WTC11 (cell line): ENCODE data around the gene LRTM2. TPM values are rescaled to one million over a fixed set of nuclear protein-coding genes. Genes with fewer than 3 reads are reported as not detected.

Experiments used
- ATAC-seq: fragments of 200-7000 bp; cut with Tn5 transposase; 2 replicates; pipeline ENCODE4 v1.10.0; 2021; ENCODE audit warnings: mild to moderate bottlenecking, moderate library complexity
- CTCF ChIA-PET: fragments of 300-600 bp; sonication (Branson Sonifier 250); formaldehyde crosslinking; loops from one replicate; lab custom pipeline; 2021; ENCODE audit warnings: antibody characterized with exemption; lab: Charles Lee
- POLR2A ChIA-PET: fragments of 350-600 bp; sonication (Branson Sonifier 250); formaldehyde crosslinking; loops from one replicate; lab custom pipeline; 2021; ENCODE audit warnings: antibody characterized with exemption; lab: Charles Lee
- DNase-seq: peaks from one replicate; pipeline ENCODE4 v3.0.0; 2021; ENCODE audit warnings: low spot score
- H3K27ac Mint-ChIP-seq: 2 replicates; pipeline ENCODE4 v1.8.0; 2021; ENCODE audit warnings: mixed read lengths
- H3K27me3 Mint-ChIP-seq: 2 replicates; pipeline ENCODE4 v1.8.0; 2021; ENCODE audit warnings: low read depth, mild to moderate bottlenecking, moderate library complexity, mixed read lengths
- H3K36me3 Mint-ChIP-seq: 2 replicates; pipeline ENCODE4 v1.8.0; 2021; ENCODE audit warnings: mixed read lengths
- H3K4me1 Mint-ChIP-seq: 2 replicates; pipeline ENCODE4 v1.8.0; 2022; ENCODE audit warnings: mixed read lengths
- H3K4me3 Mint-ChIP-seq: 2 replicates; pipeline ENCODE4 v1.8.0; 2021; ENCODE audit warnings: mild to moderate bottlenecking, moderate library complexity, mixed read lengths
- H3K9me3 Mint-ChIP-seq: 2 replicates; pipeline ENCODE4 v1.8.0; 2021; ENCODE audit warnings: mixed read lengths
- ATF6 ChIP-seq: sonication (generic); formaldehyde crosslinking; IDR thresholded peaks from 2 replicates; pipeline ENCODE4 v1.8.1; 2023; ENCODE audit warnings: mild to moderate bottlenecking, missing genetic modification reagents
- CBFB ChIP-seq: sonication (generic); formaldehyde crosslinking; IDR thresholded peaks from 2 replicates; pipeline ENCODE4 v1.8.1; 2022; ENCODE audit warnings: mild to moderate bottlenecking, low read depth, missing genetic modification reagents
- CREB1 ChIP-seq: sonication (generic); formaldehyde crosslinking; IDR thresholded peaks from 2 replicates; pipeline ENCODE4 v1.8.0; 2023; ENCODE audit warnings: mild to moderate bottlenecking, missing genetic modification reagents
- E2F1 ChIP-seq: sonication (generic); formaldehyde crosslinking; IDR thresholded peaks from 2 replicates; pipeline ENCODE4 v1.8.0; 2022; ENCODE audit warnings: mild to moderate bottlenecking, missing genetic modification reagents
- FOXJ3 ChIP-seq: sonication (generic); formaldehyde crosslinking; IDR thresholded peaks from 2 replicates; pipeline ENCODE4 v1.9.0; 2021; ENCODE audit warnings: missing genetic modification reagents, mild to moderate bottlenecking, borderline replicate concordance
- KAT7 ChIP-seq: sonication (generic); formaldehyde crosslinking; IDR thresholded peaks from 2 replicates; pipeline ENCODE4 v1.8.1; 2023; ENCODE audit warnings: missing genetic modification reagents, mild to moderate bottlenecking, borderline replicate concordance
- MXD4 ChIP-seq: fragments of 250-450 bp; sonication (Bioruptor Pico); IDR thresholded peaks from 2 replicates; pipeline ENCODE4 v1.8.0; 2021; ENCODE audit warnings: mild to moderate bottlenecking, moderate library complexity, borderline replicate concordance
- OVOL2 ChIP-seq: fragments of 250-450 bp; sonication (Bioruptor Pico); IDR thresholded peaks from 2 replicates; pipeline ENCODE4 v1.9.0; 2021; ENCODE audit warnings: mild to moderate bottlenecking, borderline replicate concordance
- ZBTB21 ChIP-seq: sonication (generic); formaldehyde crosslinking; IDR thresholded peaks from 2 replicates; pipeline ENCODE4 v1.8.1; 2023; ENCODE audit warnings: mild to moderate bottlenecking, missing genetic modification reagents, borderline replicate concordance
- ZNF232 ChIP-seq: sonication (generic); formaldehyde crosslinking; IDR thresholded peaks from 2 replicates; pipeline ENCODE4 v1.8.0; 2022; ENCODE audit warnings: mild to moderate bottlenecking, missing genetic modification reagents
- ZNF281 ChIP-seq: sonication (generic); formaldehyde crosslinking; IDR thresholded peaks from 2 replicates; pipeline ENCODE4 v1.8.0; 2023; ENCODE audit warnings: mild to moderate bottlenecking, missing genetic modification reagents
- ZNF423 ChIP-seq: fragments of 250-450 bp; sonication (Bioruptor Pico); IDR thresholded peaks from 2 replicates; pipeline ENCODE4 v2.1.2; 2022; ENCODE audit warnings: mild to moderate bottlenecking, moderate library complexity
- ZNF671 ChIP-seq: fragments of 250-450 bp; sonication (Bioruptor Pico); IDR thresholded peaks from 2 replicates; pipeline ENCODE4 v1.8.0; 2021; ENCODE audit warnings: mild to moderate bottlenecking
- total RNA-seq: library from RNA; stranded (reverse); gene quantifications from 3 replicates; pipeline ENCODE4 v1.2.3, GENCODE V29; 2021
- TF ChIP-seq, protein P1 (sequence below): sonication (generic); formaldehyde crosslinking; IDR thresholded peaks from 2 replicates; pipeline ENCODE4 v1.8.1; 2023; ENCODE audit warnings: mild to moderate bottlenecking, missing genetic modification reagents, borderline replicate concordance
- TF ChIP-seq, protein P2 (sequence below): fragments of 250-450 bp; sonication (Bioruptor Pico); conservative IDR thresholded peaks from 2 replicates; pipeline ENCODE4 v1.9.0; 2021; ENCODE audit warnings: mild to moderate bottlenecking
- TF ChIP-seq, protein P3 (sequence below): sonication (generic); formaldehyde crosslinking; IDR thresholded peaks from 2 replicates; pipeline ENCODE4 v1.8.0; 2022; ENCODE audit warnings: mild to moderate bottlenecking, missing genetic modification reagents

LRTM2 gene
- total RNA-seq, 1 experiment from 2014 or later: 0.66 TPM

- TF ChIP-seq E2F1 (CRISPR knock-in tag) (no peak), MXD4 (CRISPR knock-in tag) (no peak), ZNF671 (no peak), ZNF232 (CRISPR knock-in tag) (no peak), ZBTB21 (CRISPR knock-in tag) (no peak), CREB1 (CRISPR knock-in tag) (no peak), ZNF281 (CRISPR knock-in tag) (no peak)
Measured at GRCh38 chr12:1845427-1845826, 25.1 kb downstream of the LRTM2 start (continued).

DNA sequence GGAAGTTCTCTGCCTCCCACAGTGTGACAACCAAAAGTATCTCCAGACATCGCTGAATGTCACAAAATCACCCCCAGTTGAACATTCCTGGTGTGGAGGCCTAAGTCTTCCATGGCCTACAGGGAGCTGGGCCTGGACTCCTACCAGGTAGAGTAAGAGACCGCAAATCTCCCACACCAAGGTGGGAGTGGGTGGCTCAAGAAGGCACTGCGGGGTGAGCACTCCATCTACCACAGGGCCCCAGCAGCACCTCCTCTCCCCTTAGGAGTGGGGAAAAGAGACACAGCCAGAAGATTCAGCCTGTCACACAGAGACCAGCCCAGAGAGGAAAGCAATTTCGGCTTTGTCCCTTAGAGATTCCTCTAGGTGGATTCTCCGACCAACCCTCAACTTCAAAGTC, 25.5 kb downstream of the LRTM2 start:
- ChIA-PET POLR2A (no interaction called here), CTCF (interaction anchor here (1.8 kb wide), 1 partner anchor 15 kb away, joined by 5 read pairs; no protein-coding TSS in a partner anchor)
- Mint-ChIP-seq H3K4me1 (peaks cover 33% of the 10 kb centered on the region), H3K36me3 (no peaks in the 10 kb centered on the region), H3K27ac (no peak overlapping the region), H3K27me3 (no peaks in the 10 kb centered on the region), H3K9me3 (no peaks in the 10 kb centered on the region), H3K4me3 (no peak overlapping the region)
- TF ChIP-seq, protein P1, sequence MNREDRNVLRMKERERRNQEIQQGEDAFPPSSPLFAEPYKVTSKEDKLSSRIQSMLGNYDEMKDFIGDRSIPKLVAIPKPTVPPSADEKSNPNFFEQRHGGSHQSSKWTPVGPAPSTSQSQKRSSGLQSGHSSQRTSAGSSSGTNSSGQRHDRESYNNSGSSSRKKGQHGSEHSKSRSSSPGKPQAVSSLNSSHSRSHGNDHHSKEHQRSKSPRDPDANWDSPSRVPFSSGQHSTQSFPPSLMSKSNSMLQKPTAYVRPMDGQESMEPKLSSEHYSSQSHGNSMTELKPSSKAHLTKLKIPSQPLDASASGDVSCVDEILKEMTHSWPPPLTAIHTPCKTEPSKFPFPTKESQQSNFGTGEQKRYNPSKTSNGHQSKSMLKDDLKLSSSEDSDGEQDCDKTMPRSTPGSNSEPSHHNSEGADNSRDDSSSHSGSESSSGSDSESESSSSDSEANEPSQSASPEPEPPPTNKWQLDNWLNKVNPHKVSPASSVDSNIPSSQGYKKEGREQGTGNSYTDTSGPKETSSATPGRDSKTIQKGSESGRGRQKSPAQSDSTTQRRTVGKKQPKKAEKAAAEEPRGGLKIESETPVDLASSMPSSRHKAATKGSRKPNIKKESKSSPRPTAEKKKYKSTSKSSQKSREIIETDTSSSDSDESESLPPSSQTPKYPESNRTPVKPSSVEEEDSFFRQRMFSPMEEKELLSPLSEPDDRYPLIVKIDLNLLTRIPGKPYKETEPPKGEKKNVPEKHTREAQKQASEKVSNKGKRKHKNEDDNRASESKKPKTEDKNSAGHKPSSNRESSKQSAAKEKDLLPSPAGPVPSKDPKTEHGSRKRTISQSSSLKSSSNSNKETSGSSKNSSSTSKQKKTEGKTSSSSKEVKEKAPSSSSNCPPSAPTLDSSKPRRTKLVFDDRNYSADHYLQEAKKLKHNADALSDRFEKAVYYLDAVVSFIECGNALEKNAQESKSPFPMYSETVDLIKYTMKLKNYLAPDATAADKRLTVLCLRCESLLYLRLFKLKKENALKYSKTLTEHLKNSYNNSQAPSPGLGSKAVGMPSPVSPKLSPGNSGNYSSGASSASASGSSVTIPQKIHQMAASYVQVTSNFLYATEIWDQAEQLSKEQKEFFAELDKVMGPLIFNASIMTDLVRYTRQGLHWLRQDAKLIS (CRISPR knock-in tag): no peak
- TF ChIP-seq FOXJ3 (CRISPR knock-in tag) (no peak), KAT7 (no peak), CBFB (CRISPR knock-in tag) (no peak), OVOL2 (CRISPR knock-in tag) (no peak), ZNF423 (CRISPR knock-in tag) (no peak), ATF6 (CRISPR knock-in tag) (no peak)
- TF ChIP-seq, protein P2, sequence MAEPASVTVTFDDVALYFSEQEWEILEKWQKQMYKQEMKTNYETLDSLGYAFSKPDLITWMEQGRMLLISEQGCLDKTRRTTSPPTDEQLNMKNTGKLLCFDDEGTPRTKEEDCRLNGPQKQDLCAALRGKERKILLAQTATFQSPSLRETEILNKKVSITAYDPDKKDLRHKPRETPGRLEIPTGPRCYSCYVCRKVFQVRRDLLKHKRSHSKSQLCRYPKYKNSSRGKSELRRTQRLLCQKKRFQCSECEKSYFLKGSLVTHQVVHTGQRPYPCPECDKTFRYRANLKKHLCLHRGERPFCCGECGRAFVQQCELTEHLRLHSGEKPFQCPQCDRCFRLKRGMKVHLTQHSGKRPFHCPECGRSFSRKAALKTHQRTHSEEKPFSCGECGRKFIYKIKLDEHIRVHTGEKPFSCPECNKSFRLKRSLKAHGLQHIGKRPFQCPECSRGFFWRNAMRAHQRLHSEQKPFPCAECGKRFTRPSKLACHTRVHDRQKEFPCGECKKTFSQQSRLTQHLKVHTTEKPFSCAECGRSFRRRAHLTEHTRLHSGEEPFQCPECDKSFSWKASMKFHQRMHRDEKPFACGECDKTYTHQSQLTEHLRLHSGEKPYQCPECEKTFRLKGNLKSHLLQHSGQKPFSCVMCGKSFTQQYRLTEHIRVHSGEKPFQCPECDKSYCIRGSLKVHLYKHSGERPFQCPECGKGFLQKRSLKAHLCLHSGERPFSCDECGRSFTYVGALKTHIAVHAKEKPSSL (CRISPR knock-in tag): no peak
- TF ChIP-seq, protein P3, sequence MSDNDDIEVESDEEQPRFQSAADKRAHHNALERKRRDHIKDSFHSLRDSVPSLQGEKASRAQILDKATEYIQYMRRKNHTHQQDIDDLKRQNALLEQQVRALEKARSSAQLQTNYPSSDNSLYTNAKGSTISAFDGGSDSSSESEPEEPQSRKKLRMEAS (CRISPR knock-in tag): no peak
- ATAC-seq: no peak
- DNase-seq: no peak
